K562 (cell line): ENCODE results near the gene LYPLA2. TPM values are rescaled to one million over a fixed set of nuclear protein-coding genes. Genes with fewer than 3 reads are reported as not detected.

Source experiments
- ATF3 ChIP-seq, 2 experiments: fragments of 450-650 bp in 1 of 2; sonication (generic) in 1 of 2; formaldehyde crosslinking in 1 of 2; IDR thresholded peaks in 1 of 2; conservative IDR thresholded peaks in 1 of 2; 2 replicates each; pipeline versions ENCODE4 v1.6.1 to v1.8.1; 2016 to 2023; ENCODE audit warnings: mild to moderate bottlenecking in 2 of 2, moderate library complexity in 2 of 2, inconsistent platforms in 1 of 2, missing genetic modification reagents in 1 of 2
- ATF7 ChIP-seq: fragments of 450-650 bp; IDR thresholded peaks from 2 replicates; pipeline ENCODE4 v1.7.1; 2014; ENCODE audit warnings: mild to moderate bottlenecking, moderate library complexity
- CBFA2T3 ChIP-seq: fragments of 450-650 bp; IDR thresholded peaks from 2 replicates; pipeline ENCODE4 v1.6.1; 2017
- FOS ChIP-seq: IDR thresholded peaks from 3 replicates; pipeline ENCODE4 v1.6.1; 2011; ENCODE audit not compliant: insufficient read length; ENCODE audit errors: extremely low read depth
- GMEB1 ChIP-seq: fragments of 250-450 bp; sonication (Bioruptor Pico); IDR thresholded peaks from 2 replicates; pipeline ENCODE4 v1.4.0; 2020; ENCODE audit warnings: mild to moderate bottlenecking
- HMGN3 ChIP-seq: IDR thresholded peaks from 2 replicates; pipeline ENCODE4 v1.6.1; 2011; ENCODE audit warnings: borderline replicate concordance, low read depth, mild to moderate bottlenecking, mixed read lengths, low read length; ENCODE audit not compliant: insufficient read length; ENCODE audit errors: extremely low read depth
- KLF10 ChIP-seq: fragments of 250-450 bp; sonication (Bioruptor Pico); IDR thresholded peaks from 2 replicates; pipeline ENCODE4 v1.6.1; 2021; ENCODE audit warnings: matching md5 sums
- NR2C1 ChIP-seq, 2 experiments: fragments of 450-650 bp; IDR thresholded peaks; 2 replicates each; pipeline ENCODE4 v1.6.1; 2017; ENCODE audit warnings: mild to moderate bottlenecking in 2 of 2, antibody characterized with exemption in 1 of 2, inconsistent platforms in 1 of 2, missing compliant biosample characterization in 1 of 2, missing genetic modification characterization in 1 of 2
- PCBP2 ChIP-seq: fragments of 200-400 bp; formaldehyde crosslinking; IDR thresholded peaks from 2 replicates; pipeline ENCODE4 v1.6.1; 2018; ENCODE audit warnings: low read length, low read depth, mild to moderate bottlenecking, moderate library complexity; ENCODE audit not compliant: poor library complexity, severe bottlenecking
- PTTG1 ChIP-seq: fragments of 450-650 bp; IDR thresholded peaks from 2 replicates; pipeline ENCODE4 v1.6.1; 2016; ENCODE audit warnings: low read depth, mild to moderate bottlenecking, missing genetic modification characterization, missing compliant biosample characterization
- REST ChIP-seq, 2 experiments: fragments of 450-650 bp; formaldehyde crosslinking in 1 of 2; IDR thresholded peaks; 2 replicates each; pipeline versions ENCODE4 v1.4.0 to v1.6.1; 2014 to 2020; ENCODE audit warnings: mild to moderate bottlenecking in 2 of 2, borderline replicate concordance in 1 of 2, low read depth in 1 of 2
- USF2 ChIP-seq: sonication (generic); formaldehyde crosslinking; IDR thresholded peaks from 2 replicates; pipeline ENCODE4 v1.5.0; 2020; ENCODE audit warnings: missing genetic modification reagents
- ZC3H11A ChIP-seq: IDR thresholded peaks from 2 replicates; pipeline ENCODE4 v1.6.1; 2012; ENCODE audit warnings: low read depth, low read length, improper control_type of control experiment
- ZKSCAN8 ChIP-seq: fragments of 200-800 bp; sonication (Bioruptor generic); IDR thresholded peaks from 2 replicates; pipeline ENCODE4 v1.6.1; 2016; ENCODE audit warnings: missing genetic modification characterization, missing compliant biosample characterization
- polyA plus RNA-seq, 8 experiments: library from polyadenylated mRNA; depleted of rRNA in 4 of 8; stranded (reverse) in 5 of 8; unstranded in 3 of 8; fragments of >200 nt; fragmentation: Nextera tagmentation in 2 of 8; fragmentation: Illumina TruSeq in 1 of 8; extraction: Ambion mirVana in 2 of 8; extraction: Trizol in 1 of 8; gene quantifications; 2 replicates each; pipeline versions ENCODE4 v1.2.1 to v1.2.3, GENCODE V29; 2011 to 2014; ENCODE audit warnings: inconsistent platforms in 1 of 8, missing spikeins in 1 of 8
- total RNA-seq, 7 experiments: library from RNA; depleted of rRNA in 6 of 7; stranded (reverse); fragments of >200 nt in 6 of 7; fragmentation: Illumina TruSeq in 2 of 7; extraction: Trizol in 2 of 7; gene quantifications; 2 replicates each; pipeline versions ENCODE4 v1.2.1 to v1.2.3, GENCODE V29; 2011 to 2021; ENCODE audit warnings: low replicate concordance in 1 of 7

Gene LYPLA2
- total and polyA plus RNA-seq, 9 of the 15 experiments (the other 6 are each of a cell fraction or from before 2014, with no cell fraction given): 3.9 to 128 (median 60.1) TPM

- TF ChIP-seq GMEB1 (CRISPR knock-in tag) (0 out of 2 replicates have a peak, but pooled peaks have one; percentile 20), FOS (no peak), KLF10 (CRISPR knock-in tag) (no peak), NR2C1 (IDR thresholded peaks at IDR 0.05) (no peak; the same call in 1 of the 2 replicates), NR2C1 (tag; IDR thresholded peaks at IDR 0.05) (peak; percentile 57; the same call in 1 of the 2 replicates), CBFA2T3 (peak; percentile 10; the same call in 1 of the 2 replicates), PTTG1 (tag) (no peak), ZKSCAN8 (CRISPR knock-in tag) (no peak), USF2 (CRISPR knock-in tag) (peak; percentile 86), HMGN3 (peak; percentile 18), PCBP2 (no peak), ZC3H11A (no peak), ATF3 (IDR thresholded peaks at IDR 0.05) (peak; percentile 70), ATF3 (CRISPR knock-in tag; conservative IDR thresholded peaks at IDR 0.05) (no peak), ATF7 (no peak; the same call in 1 of the 2 replicates), REST (IDR thresholded peaks at IDR 0.05; ENCODE audit: borderline replicate concordance) (peak; percentile 44), REST (CRISPR knock-in tag; IDR thresholded peaks at IDR 0.05; ENCODE audit: low read depth) (peak; percentile 81)
Measured at GRCh38 chr1:23799570-23800399, 8.8 kb downstream of the LYPLA2 start (continued).
